Fibroblast of skin of right biceps (primary cell): ENCODE results near the gene TXLNB.
A peak's percentile ranks its signal among the peaks of the same experiment; 100 is the strongest.
"Not testable (repeated sequence)": the region's sequence is repeated elsewhere in the genome, so short reads cannot be mapped to it uniquely, and the experiment has no call there.

Experiments
- DNase-seq: peaks from one replicate; pipeline ENCODE4 v3.0.0-alpha.2; 2013

Gene TXLNB

DNA sequence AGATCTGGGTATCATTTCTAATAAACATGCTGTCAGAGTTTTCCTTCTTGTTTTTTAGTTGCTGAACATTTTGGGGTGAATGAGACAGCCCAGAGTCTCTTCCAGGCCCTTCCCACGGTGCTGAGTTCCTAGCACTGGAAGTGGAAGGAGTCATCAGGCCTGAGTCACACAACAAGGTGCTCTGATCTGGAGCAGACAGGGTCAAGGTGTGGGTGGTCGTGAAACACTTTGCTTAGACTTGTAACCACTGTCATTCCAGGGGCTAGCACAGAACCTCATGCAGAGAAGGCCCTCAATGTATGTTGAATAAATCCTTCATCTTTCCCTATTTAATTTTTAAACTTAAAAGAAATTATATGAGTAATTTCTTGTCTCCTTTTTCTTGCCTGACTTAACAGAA lies 60.6 kb downstream of the TXLNB start:
- DNase-seq: peak; percentile 25

DNA sequence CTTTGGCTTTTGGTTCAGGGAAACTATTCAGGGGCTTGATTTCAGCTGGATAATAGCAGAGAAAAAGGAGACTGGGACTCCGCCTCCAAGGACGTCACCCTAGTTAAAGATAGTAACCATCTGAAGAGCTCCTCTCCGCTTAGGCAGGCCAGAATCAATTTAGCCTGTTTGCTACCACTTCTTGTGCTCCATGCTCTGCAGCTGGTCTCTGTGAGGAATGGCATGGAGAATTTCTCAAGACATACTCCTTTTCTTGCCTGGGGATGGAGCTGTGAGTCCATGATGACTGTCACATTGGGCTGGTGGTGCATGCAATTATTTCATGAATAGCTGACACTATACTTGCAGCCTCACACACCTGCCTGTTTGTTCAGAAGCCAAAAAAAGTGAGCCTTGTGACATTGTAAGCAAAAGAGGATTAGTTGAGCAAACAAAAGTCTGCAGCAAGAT lies 61.4 kb downstream of the TXLNB start:
- DNase-seq: peak; percentile 33

DNA sequence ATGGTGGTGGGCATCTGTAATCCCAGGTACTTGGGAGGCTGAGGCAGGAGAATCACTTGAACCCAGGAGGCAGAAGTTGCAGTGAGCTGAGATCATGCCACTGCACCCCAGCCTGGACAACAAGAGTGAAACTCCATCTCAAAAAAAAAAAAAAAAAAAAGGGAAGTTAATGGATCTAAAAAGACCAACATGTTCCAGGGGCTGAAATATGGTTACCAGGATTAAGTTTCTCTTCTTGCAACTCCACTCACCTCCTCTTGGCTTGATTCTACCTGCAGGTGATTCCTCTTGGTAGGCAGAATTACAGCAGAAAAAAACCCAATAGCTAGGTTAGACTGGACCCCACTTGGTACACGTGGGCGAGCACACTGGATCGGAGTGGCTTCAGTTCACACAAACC lies 63.4 kb downstream of the TXLNB start:
- DNase-seq: not testable (repeated sequence)

DNA sequence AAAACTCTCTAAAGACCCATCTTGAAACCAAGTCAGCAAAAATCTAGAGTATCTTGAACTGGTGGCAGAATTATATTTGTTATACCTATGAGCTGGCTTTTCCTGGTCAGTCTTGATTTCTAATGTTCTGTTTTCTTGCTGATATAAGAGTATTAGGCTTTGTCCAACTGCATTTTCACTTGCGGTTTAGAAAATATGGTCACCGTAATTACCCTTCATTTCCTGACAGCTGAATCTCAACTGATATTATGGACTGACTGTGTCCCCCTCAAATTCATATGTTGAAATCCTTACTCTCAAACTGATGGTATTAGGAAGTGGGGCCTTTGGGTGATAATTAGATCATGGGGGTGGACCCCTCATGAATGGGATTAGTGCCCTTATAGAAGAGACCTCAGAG lies 72.1 kb downstream of the TXLNB start:
- no peak for DNase-seq

DNA sequence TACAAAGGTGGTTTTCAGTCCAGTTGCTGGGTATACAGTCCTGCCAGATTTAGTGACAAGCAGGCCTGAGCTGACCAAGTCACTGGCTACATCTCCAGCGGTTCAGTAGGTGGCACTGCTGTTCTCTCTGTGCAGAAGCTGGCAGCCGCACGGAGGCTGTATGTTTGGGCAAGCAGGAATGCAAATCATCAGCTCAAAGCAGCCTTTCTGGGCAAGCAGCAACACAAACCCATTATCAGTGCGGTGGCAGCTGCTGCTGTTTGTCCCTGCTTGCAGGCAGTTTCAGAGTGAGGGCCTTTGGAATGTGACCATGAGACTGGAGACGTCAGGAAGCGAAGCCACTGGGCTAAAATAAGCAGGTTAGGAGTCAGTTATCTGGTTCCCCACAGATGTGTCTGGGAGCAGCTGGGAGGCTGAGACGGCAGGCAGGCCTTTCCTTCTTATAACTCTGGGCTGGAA lies 72.5 kb downstream of the TXLNB start:
- peak; percentile 91 for DNase-seq

DNA sequence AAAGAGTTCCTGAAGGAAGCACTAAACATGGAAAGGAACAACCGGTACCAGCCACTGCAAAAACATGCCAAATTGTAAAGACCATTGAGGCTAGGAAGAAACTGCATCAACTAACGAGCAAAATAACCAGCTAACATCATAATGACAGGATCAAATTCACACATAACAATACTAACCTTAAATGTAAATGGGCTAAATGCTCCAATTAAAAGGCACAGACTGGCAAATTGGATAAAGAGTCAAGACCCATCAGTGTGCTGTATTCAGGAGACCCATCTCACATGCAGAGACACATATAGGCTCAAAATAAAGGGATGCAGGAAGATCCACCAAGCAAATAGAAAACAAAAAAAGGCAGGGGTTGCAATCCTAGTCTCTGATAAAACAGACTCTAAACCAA lies 79.3 kb downstream of the TXLNB start:
- DNase-seq: not testable (repeated sequence)

DNA sequence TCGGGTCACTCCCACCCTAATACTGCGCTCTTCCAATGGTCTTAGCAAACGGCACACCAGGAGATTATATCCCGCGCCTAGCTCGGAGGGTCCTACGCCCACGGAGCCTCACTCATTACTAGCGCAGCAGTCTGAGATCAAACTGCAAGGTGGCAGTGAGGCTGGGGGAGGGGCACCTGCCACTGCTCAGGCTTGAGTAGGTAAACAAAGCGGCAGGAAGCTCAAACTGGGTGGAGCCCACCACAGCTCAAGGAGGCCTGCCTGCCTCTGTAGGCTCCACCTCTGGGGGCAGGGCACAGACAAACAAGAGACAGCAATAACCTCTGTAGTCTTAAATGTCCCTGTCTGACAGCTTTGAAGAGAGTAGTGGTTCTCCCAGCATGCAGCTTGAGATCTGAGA lies 81.0 kb downstream of the TXLNB start:
- DNase-seq: not testable (repeated sequence)

DNA sequence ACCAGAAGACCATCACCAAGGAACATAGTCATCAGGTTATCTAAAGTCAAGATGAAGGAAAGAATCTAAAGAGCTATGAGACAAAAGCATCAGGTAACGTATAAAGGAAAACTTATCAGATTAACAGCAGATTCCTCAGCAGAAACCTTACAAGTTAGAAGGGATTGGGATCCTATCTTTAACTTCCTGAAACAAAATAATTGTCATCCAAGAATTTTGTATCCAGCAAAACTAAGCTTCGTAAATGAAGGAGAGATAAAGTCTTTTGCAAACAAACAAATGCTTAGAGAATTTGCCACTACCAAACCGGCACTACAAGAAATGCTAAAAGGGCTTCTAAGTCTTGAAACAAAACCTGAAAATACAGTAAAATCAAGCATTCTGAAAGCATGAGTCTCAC lies 86.0 kb downstream of the TXLNB start:
- no peak for DNase-seq

DNA sequence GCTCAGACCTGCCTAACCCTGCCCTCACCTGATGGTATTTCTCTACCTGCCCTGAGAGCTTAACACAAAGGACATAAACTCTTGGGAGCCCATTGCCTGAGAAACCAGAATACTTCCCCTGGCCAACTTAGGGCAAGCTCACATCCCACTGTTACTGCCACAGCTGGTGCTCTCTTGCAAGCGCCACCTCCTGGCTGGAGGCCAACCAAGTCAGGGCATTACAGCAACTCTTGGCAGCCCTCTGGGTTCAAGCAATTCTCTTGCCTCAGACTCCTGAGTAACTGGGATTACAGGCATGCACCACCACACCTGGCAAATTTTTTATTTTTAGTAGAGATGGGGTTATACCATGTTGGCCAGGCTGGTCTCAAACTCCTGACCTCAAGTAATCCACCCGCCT lies 86.8 kb downstream of the TXLNB start:
- DNase-seq: no peak

DNA sequence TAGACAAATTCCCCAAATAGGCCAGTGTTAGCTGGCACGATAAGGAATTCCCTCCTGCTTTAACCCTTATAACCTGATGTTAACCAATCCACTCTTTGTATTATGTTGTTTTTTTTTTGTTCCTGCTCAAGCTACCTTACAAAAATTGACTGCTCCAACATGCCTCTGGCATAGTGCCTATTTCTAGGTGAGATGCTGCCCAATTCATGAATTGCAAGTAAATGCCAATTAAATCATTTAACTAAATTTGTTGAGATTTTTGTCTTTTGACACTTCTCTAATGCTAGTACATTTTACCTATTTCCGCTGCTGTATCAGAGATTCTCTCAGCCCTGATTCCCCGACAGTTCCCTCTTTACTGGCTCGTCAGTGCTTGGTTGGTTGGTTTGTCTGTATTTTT lies 90.4 kb downstream of the TXLNB start:
- DNase-seq: no peak

DNA sequence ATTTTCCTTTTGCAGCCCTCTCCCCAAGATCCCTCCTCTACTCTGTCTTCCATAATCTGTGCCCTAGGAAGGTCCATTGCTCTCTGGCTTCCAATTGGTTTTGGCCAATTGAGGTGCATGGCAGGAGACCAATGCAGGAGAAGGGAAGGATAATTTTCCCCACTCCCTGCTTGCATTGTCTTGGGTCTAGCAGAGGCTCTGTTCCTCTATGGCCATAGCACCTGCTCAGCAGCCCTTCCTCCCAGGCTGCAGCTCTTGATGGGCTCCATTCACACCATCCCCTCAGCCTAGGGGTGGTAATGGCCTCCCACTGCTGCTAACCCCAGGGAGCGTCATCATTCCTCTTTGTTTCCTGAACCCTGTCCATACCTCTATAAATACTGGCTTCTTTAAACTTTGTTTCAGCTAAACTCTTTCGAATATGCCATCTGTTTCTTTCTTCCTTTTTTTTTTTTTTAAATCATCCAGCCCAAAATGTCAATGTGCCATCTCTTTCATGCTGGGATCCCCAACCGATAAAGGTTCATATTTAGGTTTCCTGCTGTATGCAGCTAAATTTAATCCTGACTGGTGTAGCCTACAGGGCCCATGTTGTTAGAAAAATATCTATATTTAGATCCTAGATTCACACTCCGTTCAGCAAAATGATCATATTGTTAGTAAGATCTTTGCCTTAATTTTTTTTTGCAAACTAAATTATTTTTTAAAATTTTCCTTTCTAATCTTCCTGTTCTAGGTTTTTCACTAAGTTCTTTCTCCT lies 93.1 kb downstream of the TXLNB start:
- DNase-seq: no peak

DNA sequence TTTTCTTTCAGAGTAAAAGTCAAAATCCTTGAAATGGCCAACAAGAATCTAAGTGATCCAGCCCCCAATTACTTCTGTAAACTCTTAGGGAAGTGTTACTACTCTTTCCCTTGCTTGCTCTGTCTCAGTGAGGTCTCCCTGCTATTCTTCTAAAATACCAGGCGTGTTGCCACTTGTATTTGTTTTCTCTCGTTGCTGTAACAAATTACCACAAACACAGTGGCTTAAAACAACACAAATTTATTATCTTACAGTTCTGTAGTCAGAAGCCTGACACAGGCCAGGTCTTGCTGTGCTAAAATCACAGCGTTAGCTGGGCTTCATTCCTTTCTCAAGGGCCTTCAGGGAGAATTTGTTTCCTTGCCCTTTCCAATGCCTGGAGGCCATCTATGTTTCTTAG lies 97.1 kb downstream of the TXLNB start:
- DNase-seq: no peak
